MCF 10A (cell line): ENCODE measurements around the gene CEMIP. TPM values are rescaled to one million over a fixed set of nuclear protein-coding genes. Genes with fewer than 3 reads are reported as not detected.

Experiments used
- BruUV-seq: library from RNA; stranded (reverse); fragments of 400-500 nt; replicated peaks from 2 replicates; lab custom pipeline; 2021; lab: Mats Ljungman, UMichigan
- CTCF ChIA-PET: fragments of 300-600 bp; sonication (Branson Sonifier 250); formaldehyde crosslinking; extraction: SDS; loops from one replicate; lab custom pipeline; 2021; ENCODE audit warnings: antibody characterized with exemption, inconsistent platforms; lab: Yijun Ruan, JAX
- POLR2A ChIA-PET: fragments of 300-600, 350-650 bp; sonication (Branson Sonifier 250); formaldehyde crosslinking; extraction: SDS; loops from one replicate; lab custom pipeline; 2020; ENCODE audit warnings: antibody characterized with exemption, inconsistent platforms; lab: Yijun Ruan, JAX
- DNase-seq: peaks from one replicate; pipeline ENCODE4 v3.0.0-alpha.2; 2018; ENCODE audit not compliant: unreplicated experiment
- H3K27ac Mint-ChIP-seq: one replicate; pipeline ENCODE4 v1.8.0; 2022; ENCODE audit warnings: mild to moderate bottlenecking, low read depth, mixed read lengths; ENCODE audit not compliant: unreplicated experiment
- H3K27me3 Mint-ChIP-seq: one replicate; pipeline ENCODE4 v1.8.0; 2022; ENCODE audit warnings: mixed read lengths; ENCODE audit not compliant: insufficient read depth, unreplicated experiment
- H3K36me3 Mint-ChIP-seq: one replicate; pipeline ENCODE4 v1.8.0; 2022; ENCODE audit warnings: mild to moderate bottlenecking, moderate library complexity, mixed read lengths; ENCODE audit not compliant: insufficient read depth, unreplicated experiment
- H3K4me1 Mint-ChIP-seq: one replicate; pipeline ENCODE4 v1.8.0; 2022; ENCODE audit warnings: mixed read lengths; ENCODE audit not compliant: insufficient read depth, unreplicated experiment
- H3K4me3 Mint-ChIP-seq: one replicate; pipeline ENCODE4 v1.8.0; 2022; ENCODE audit warnings: mild to moderate bottlenecking, moderate library complexity, mixed read lengths; ENCODE audit not compliant: unreplicated experiment
- H3K9me3 Mint-ChIP-seq: one replicate; pipeline ENCODE4 v1.8.0; 2022; ENCODE audit warnings: mixed read lengths; ENCODE audit not compliant: unreplicated experiment
- CTCF ChIP-seq: fragments of 200-600 bp; IDR thresholded peaks from one replicate; pipeline ENCODE4 v1.8.0; 2022; ENCODE audit warnings: antibody characterized with exemption, mild to moderate bottlenecking; ENCODE audit not compliant: unreplicated experiment
- intact Hi-C: fragments of 100-400 bp; cut with micrococcal nuclease; formaldehyde crosslinking; loops from 2 replicates; pipeline ENCODE4 v1.14.1; 2022
- total RNA-seq: library from RNA; stranded (reverse); gene quantifications from 2 replicates; pipeline ENCODE4 v1.2.3, GENCODE V29; 2022

CEMIP gene
- total RNA-seq, 1 experiment from 2014 or later, result 0.14 TPM

DNA sequence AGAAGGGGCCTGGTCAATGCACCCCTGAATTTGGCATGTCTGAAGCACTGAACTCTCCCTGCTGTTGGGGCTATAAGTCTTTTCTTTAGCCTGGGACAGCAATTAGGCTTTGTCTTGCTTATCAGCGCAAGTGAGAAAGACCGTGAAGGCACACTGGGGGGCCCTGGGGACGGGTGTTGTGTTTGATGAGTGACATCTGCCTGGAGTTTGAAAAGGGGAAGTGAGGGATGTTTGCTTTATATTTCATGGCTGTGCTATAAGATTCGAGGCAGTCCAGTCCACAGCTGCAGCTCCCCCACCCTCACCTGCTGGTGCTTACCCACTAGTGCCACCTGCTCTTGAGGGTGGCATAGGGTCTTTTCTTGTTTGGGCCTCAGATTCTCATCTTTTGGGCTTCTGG, 44.8 kb downstream of the CEMIP start:
- POLR2A ChIA-PET, result no interaction called here
- no peak for TF ChIP-seq CTCF
- Mint-ChIP-seq H3K4me1 (no peaks in the 10 kb centered on the region), H3K4me3 (no peak overlapping the region), H3K27me3 (no peaks in the 10 kb centered on the region), H3K36me3 (no peaks in the 10 kb centered on the region), H3K27ac (no peak overlapping the region), H3K9me3 (no peaks in the 10 kb centered on the region)
- BruUV-seq, result no TSS peak
- CTCF ChIA-PET, result no interaction called here
- DNase-seq, result no peak
- intact Hi-C loops, result no loop called here

DNA sequence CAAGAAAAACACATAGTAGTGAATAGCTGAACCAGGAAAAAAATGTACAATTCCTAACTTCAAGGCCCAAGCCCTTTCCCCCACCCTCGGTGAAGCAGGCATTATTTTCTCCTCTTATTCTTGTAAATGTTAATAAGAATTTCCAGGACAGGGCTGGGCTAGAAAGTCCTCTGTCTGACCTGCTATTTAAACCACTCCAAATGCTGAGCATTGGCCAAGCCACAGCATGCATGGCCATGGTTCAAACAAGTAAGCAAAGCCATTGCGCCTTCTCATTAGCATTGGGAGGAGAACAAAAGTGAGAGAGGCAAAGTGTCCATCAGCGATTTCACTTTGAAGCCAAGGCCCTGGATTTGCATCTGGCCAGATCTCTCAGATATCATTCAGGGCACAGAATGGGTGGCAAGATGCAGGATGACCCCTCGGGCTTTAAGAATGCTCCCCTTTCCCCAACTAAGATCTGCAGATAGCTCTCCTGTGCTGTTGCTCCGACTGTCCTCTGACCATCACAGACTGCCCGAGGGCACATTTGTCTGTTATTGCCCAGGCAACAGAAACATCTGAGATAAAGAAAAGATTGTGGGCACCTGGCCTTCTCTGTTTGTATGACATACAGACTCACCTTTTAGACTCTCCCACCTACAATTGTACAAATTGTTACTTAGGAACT, 46.3 kb downstream of the CEMIP start:
- H3K27ac Mint-ChIP-seq, result no peak overlapping the region

GRCh38 chr15:80828796-80829195, 49.6 kb downstream of the CEMIP start:
- H3K4me3 Mint-ChIP-seq, result no peak overlapping the region
- BruUV-seq, result no TSS peak
- no peaks in the 10 kb centered on the region for H3K9me3 Mint-ChIP-seq
- ChIA-PET POLR2A (no interaction called here), CTCF (interaction anchor here (0.5 kb wide), 1 partner anchor 109 kb away, joined by 3 read pairs; no protein-coding TSS in a partner anchor)
- no peak overlapping the region for H3K27ac Mint-ChIP-seq
- intact Hi-C loops, result no loop called here
- H3K27me3 Mint-ChIP-seq, result no peaks in the 10 kb centered on the region
- H3K4me1 Mint-ChIP-seq, result no peaks in the 10 kb centered on the region
- DNase-seq, result no peak
- H3K36me3 Mint-ChIP-seq, result no peaks in the 10 kb centered on the region
- TF ChIP-seq CTCF, result no peak

More for the DNA sequence above, 46.3 kb downstream of the CEMIP start:
- intact Hi-C loops, result no loop called here
- CTCF ChIA-PET, result interaction anchor here (1.4 kb wide), 1 partner anchor 46 kb away, joined by 3 read pairs; the partner anchor contains the start of gene CEMIP
- DNase-seq, result no peak
- TF ChIP-seq CTCF, result no peak
- POLR2A ChIA-PET, result no interaction called here
- Mint-ChIP-seq H3K4me1 (no peaks in the 10 kb centered on the region), H3K36me3 (no peaks in the 10 kb centered on the region), H3K27me3 (no peaks in the 10 kb centered on the region), H3K4me3 (no peak overlapping the region), H3K9me3 (no peaks in the 10 kb centered on the region)
- BruUV-seq, result no TSS peak

DNA sequence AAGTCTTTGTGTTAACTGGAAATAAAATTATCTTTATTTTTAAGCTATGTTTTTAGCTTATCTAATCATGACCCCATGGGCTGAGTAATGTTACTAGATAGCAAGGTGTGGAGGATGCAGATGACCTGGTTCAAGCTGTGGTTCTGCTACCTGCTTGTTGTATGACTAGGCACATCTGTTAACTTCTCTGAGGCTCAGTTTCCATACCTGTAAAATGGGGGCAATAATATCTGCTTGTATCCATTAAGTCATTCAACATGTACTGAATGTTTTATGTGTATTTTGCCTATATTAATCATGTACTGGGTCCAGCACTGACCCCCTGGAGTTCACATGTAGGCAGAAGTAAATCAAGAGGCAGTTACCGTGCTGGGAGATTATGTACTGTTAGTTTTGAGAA, 51.5 kb downstream of the CEMIP start:
- ChIA-PET POLR2A (interaction anchor here (0.6 kb wide), 1 partner anchor 52 kb away, joined by 3 read pairs; the partner anchor contains the start of gene CEMIP), CTCF (interaction anchor here (0.7 to 1.6 kb wide), 2 partner anchors 51 to 144 kb away, joined by 3 to 6 read pairs; partner anchors contain the start of gene CEMIP)
- H3K4me1 Mint-ChIP-seq, result no peaks in the 10 kb centered on the region
- DNase-seq, result no peak
- H3K4me3 Mint-ChIP-seq, result no peak overlapping the region
- H3K27ac Mint-ChIP-seq, result no peak overlapping the region
- TF ChIP-seq CTCF, result no peak
- H3K36me3 Mint-ChIP-seq, result no peaks in the 10 kb centered on the region
- H3K27me3 Mint-ChIP-seq, result no peaks in the 10 kb centered on the region
- intact Hi-C loops, result no loop called here
- no TSS peak for BruUV-seq
- no peaks in the 10 kb centered on the region for H3K9me3 Mint-ChIP-seq
